Thymus (tissue), 11 donors: ENCODE measurements around the gene SYNE2. TPM values are rescaled to one million over a fixed set of nuclear protein-coding genes. Genes with fewer than 3 reads are reported as not detected.

Source experiments
- DNase-seq, 9 donors: peaks; one replicate each; pipeline ENCODE4 v3.0.0-alpha.2; 2013; ENCODE audit warnings: low spot score in 9 of 9, low read depth in 6 of 9, missing footprints in 1 of 9
- H3K27ac ChIP-seq, 2 donors: one replicate each; pipeline ENCODE4 v1.5.1; 2013; ENCODE audit warnings: control low read depth in 1 of 2, low read depth in 1 of 2, low read length in 1 of 2, mild to moderate bottlenecking in 1 of 2, moderate library complexity in 1 of 2
- H3K27me3 ChIP-seq, 2 donors: one replicate each; pipeline ENCODE4 v1.5.1; 2013; ENCODE audit warnings: low read length in 1 of 2; ENCODE audit not compliant: control insufficient read depth in 2 of 2, insufficient read depth in 1 of 2
- H3K36me3 ChIP-seq, 2 donors: one replicate each; pipeline ENCODE4 v1.5.1; 2013; ENCODE audit warnings: low read length in 1 of 2, mild to moderate bottlenecking in 1 of 2, moderate library complexity in 1 of 2; ENCODE audit not compliant: control insufficient read depth in 2 of 2, insufficient read depth in 2 of 2
- H3K4me1 ChIP-seq, 2 donors: one replicate each; pipeline ENCODE4 v1.5.1; 2013; ENCODE audit warnings: low read length in 2 of 2; ENCODE audit not compliant: control insufficient read depth in 2 of 2, insufficient read depth in 2 of 2
- H3K4me3 ChIP-seq, 2 donors: one replicate each; pipeline ENCODE4 v1.5.1; 2013; ENCODE audit warnings: low read length in 2 of 2, control low read depth in 1 of 2, mild to moderate bottlenecking in 1 of 2
- H3K9me3 ChIP-seq, 2 donors: one replicate each; pipeline ENCODE4 v1.5.1; 2013; ENCODE audit warnings: low read length in 1 of 2, mild to moderate bottlenecking in 1 of 2; ENCODE audit not compliant: control insufficient read depth in 2 of 2, insufficient read depth in 1 of 2
- WGBS: extraction: QIAGEN DNeasy Blood & Tissue Kit; methylation state at CpG from one replicate; pipeline ENCODE4 v1.1.7; 2013; 5-methylcytosine and 5-hydroxymethylcytosine counted together
- polyA plus RNA-seq: library from polyadenylated mRNA; stranded (reverse); fragments of 200-250 nt; gene quantifications from one replicate; pipeline ENCODE4 v1.2.3, GENCODE V29; 2013
- total RNA-seq: library from RNA; stranded (reverse); fragments of 120-200 nt; gene quantifications from one replicate; pipeline ENCODE4 v1.2.4, GENCODE V29; 2013
- donor health status: healthy.

Gene SYNE2
- total and polyA plus RNA-seq, 2 donors: 17.0 to 52.3 TPM

GRCh38 chr14:63901434-63902085 lies 48.8 kb downstream of the SYNE2 start:
- DNase-seq: no peak
- Histone ChIP-seq H3K36me3 (no peaks in the 10 kb centered on the region), H3K4me1 (no peaks in the 10 kb centered on the region), H3K9me3 (no peaks in the 10 kb centered on the region), H3K4me3 (no peak overlapping the region), H3K27ac (no peak overlapping the region), H3K27me3 (no peaks in the 10 kb centered on the region)
- 73% methylated on average over 5 of the region's 5 CpGs for WGBS

GRCh38 chr14:63902375-63902976 lies 49.7 kb downstream of the SYNE2 start:
- WGBS: 95% methylated on average over 7 of the region's 7 CpGs
- H3K9me3 ChIP-seq: no peaks in the 10 kb centered on the region
- H3K4me1 ChIP-seq: no peaks in the 10 kb centered on the region
- no peak overlapping the region for H3K4me3 ChIP-seq
- H3K36me3 ChIP-seq: no peaks in the 10 kb centered on the region
- no peak overlapping the region for H3K27ac ChIP-seq
- H3K27me3 ChIP-seq: no peaks in the 10 kb centered on the region
- DNase-seq: no peak

GRCh38 chr14:63904724-63905123 lies 51.9 kb downstream of the SYNE2 start:
- Histone ChIP-seq H3K4me3 (no peak overlapping the region), H3K27ac (no peak overlapping the region), H3K27me3 (no peaks in the 10 kb centered on the region), H3K9me3 (no peaks in the 10 kb centered on the region), H3K36me3 (no peaks in the 10 kb centered on the region), H3K4me1 (no peaks in the 10 kb centered on the region)
- 98% methylated on average over 2 of the region's 2 CpGs for WGBS
- no peak for DNase-seq

- no peaks in the 10 kb centered on the region for H3K27me3 ChIP-seq
- H3K4me3 ChIP-seq: no peak overlapping the region
- no peaks in the 10 kb centered on the region for H3K36me3 ChIP-seq
- H3K27ac ChIP-seq: no peak overlapping the region
- H3K9me3 ChIP-seq: no peaks in the 10 kb centered on the region
- DNase-seq: no peak
- WGBS: 98% methylated on average over 2 of the region's 2 CpGs
- no peaks in the 10 kb centered on the region for H3K4me1 ChIP-seq
Measured at GRCh38 chr14:63905370-63905769, 52.6 kb downstream of the SYNE2 start.

- 76% methylated on average over 4 of the region's 4 CpGs for WGBS
- H3K4me1 ChIP-seq: no peaks in the 10 kb centered on the region
- H3K4me3 ChIP-seq: no peak overlapping the region
- H3K27me3 ChIP-seq: no peaks in the 10 kb centered on the region
- DNase-seq: no peak
- no peak overlapping the region for H3K27ac ChIP-seq
- H3K9me3 ChIP-seq: no peaks in the 10 kb centered on the region
- H3K36me3 ChIP-seq: no peaks in the 10 kb centered on the region
Measured at GRCh38 chr14:63908667-63909264, 56.0 kb downstream of the SYNE2 start.

GRCh38 chr14:63909984-63910383 lies 57.2 kb downstream of the SYNE2 start:
- Histone ChIP-seq H3K36me3 (no peaks in the 10 kb centered on the region), H3K4me3 (no peak overlapping the region), H3K4me1 (no peaks in the 10 kb centered on the region), H3K27ac (no peak overlapping the region), H3K27me3 (no peaks in the 10 kb centered on the region), H3K9me3 (no peaks in the 10 kb centered on the region)
- no peak for DNase-seq

GRCh38 chr14:63910583-63911363 lies 58.0 kb downstream of the SYNE2 start:
- Histone ChIP-seq H3K9me3 (no peaks in the 10 kb centered on the region), H3K36me3 (no peaks in the 10 kb centered on the region), H3K27me3 (no peaks in the 10 kb centered on the region), H3K4me3 (no peak overlapping the region), H3K4me1 (no peaks in the 10 kb centered on the region), H3K27ac (no peak overlapping the region)
- 93% methylated on average over 7 of the region's 7 CpGs for WGBS
- DNase-seq: no peak

GRCh38 chr14:63911404-63911803 lies 58.6 kb downstream of the SYNE2 start:
- Histone ChIP-seq H3K4me3 (no peak overlapping the region), H3K4me1 (no peaks in the 10 kb centered on the region), H3K27me3 (no peaks in the 10 kb centered on the region), H3K9me3 (no peaks in the 10 kb centered on the region), H3K27ac (no peak overlapping the region), H3K36me3 (no peaks in the 10 kb centered on the region)
- 94% methylated on average over 1 of the region's 1 CpG for WGBS
- DNase-seq: no peak

- Histone ChIP-seq H3K9me3 (no peaks in the 10 kb centered on the region), H3K36me3 (no peaks in the 10 kb centered on the region), H3K4me1 (no peaks in the 10 kb centered on the region), H3K27ac (no peak overlapping the region), H3K27me3 (no peaks in the 10 kb centered on the region), H3K4me3 (no peak overlapping the region)
- WGBS: 96% methylated on average over 1 of the region's 1 CpG
- no peak for DNase-seq
Measured at GRCh38 chr14:63912286-63912685, 59.5 kb downstream of the SYNE2 start.
